HG02852 (cell line): ENCODE measurements around the gene BMPR1B.
"Not testable (repeated sequence)": the region's sequence is repeated elsewhere in the genome, so short reads cannot be mapped to it uniquely, and the experiment has no call there.

Experiments
- ATAC-seq: cut with Tn5 transposase; IDR thresholded peaks from one replicate; pipeline ENCODE4 v1.9.1; 2021; ENCODE audit warnings: mild to moderate bottlenecking, moderate library complexity; ENCODE audit not compliant: unreplicated experiment

Gene BMPR1B

DNA sequence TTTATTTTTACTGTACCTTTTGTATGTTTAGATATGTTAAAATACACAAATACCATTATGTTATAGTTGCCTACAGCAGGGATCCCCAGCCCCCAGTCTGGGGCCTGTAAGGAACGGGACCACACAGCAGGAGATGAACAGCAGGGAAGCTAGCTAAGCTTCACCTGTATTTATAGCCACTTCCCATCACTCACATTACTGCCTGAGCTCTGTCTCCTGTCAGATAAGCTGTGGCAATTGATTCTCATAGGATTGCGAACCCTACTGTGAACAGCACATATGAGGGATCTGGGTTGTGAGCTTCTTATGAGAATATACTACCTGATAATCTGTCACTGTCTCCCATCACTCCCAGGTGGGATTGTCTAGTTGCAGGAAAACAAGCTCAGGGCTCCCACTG is 73.9 kb downstream of the BMPR1B start:
- no peak for ATAC-seq

DNA sequence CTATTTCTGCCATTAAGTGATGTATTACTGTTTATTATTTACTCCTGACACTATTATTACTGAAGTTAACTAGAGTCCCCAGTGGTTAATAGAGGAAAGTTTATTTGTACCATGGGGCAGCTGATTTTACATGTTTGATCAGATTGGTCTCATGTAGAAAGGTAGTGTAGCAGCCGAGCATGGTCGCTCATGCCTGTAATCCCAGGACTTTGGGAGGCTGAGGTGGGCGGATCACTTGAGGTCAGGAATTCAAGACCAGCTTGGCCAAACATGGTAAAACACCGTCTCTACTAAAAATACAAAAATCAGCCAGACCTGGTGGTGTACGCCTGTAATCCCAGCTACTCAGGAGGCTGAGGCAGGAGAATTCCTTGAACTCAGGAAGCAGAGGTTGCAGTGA is 74.6 kb downstream of the BMPR1B start:
- not testable (repeated sequence) for ATAC-seq

DNA sequence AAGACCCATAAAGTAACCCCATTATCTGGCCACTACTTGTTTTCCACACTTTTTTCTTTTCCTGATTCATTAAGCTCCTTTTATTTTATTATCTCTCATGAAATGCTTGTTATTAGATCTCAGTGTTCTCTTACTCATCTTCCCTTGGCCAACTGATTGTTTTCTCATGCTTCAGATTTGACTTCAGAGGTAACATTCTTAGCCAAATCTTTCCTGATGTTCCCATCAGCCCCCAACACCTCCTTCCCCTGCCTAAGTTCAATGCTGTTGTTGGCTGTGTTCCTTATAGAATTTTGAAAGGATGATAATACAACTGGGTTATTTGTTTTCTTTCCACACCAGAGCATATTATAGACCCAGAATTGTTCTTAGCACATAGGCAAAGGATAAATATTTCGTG is 75.6 kb downstream of the BMPR1B start:
- no peak for ATAC-seq

DNA sequence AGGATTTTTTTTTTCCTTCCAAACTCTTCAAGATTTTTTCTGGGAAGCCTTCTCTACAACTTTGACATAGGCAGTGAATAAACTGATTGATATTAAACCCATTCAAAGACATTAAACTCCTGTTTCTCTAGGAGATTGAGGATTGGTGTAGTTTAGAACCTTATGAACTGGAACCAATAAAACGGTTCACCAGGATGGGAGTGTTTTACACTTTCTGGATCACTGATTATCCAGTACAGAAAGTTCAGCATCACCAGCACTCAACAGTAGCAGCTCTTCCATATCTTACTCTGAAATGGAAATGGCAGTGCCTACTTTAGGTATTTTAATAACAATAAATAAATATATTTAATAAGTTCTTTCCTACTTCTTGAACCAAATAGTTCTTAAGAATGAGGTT is 76.7 kb downstream of the BMPR1B start:
- no peak for ATAC-seq

DNA sequence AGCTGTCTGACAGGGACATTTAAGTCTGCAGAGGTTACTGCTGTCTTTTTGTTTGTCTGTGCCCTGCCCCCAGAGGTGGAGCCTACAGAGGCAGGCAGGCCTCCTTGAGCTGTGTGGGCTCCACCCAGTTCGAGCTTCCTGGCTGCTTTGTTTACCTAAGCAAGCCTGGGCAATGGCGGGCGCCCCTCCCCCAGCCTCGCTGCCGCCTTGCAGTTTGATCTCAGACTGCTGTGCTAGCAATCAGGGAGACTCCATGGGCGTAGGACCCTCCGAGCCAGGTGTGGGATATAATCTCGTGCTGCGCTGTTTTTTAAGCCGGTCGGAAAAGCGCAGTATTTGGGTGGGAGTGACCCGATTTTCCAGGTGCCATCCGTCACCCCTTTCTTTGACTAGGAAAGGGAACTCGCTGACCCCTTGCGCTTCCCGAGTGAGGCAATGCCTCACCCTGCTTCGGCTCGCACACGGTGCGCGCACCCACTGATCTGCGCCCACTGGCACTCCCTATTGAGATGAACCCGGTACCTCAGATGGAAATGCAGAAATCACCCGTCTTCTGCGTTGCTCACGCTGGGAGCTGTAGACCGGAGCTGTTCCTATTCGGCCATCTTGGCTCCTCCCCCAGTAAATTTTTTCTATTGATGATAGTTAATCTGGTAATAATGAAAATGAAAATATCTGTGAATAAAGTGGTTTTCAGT is 83.6 kb downstream of the BMPR1B start:
- not testable (repeated sequence) for ATAC-seq

DNA sequence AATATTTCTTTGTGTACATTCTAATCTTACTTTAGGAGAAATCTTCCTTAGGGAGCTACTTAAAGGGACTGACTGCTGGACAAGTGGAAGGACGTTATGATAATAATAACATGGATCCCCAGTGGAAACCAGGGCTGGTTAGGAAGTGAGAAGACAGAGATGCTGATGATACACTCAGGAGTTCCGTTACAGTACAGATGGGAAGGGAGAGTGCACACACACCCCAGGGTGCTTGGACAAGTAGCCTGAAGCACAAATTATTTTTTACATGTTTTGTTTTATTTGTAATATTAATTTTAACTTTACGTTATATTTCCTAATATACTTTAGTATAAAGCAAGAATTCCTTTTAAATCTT is 84.1 kb downstream of the BMPR1B start:
- ATAC-seq: no peak

DNA sequence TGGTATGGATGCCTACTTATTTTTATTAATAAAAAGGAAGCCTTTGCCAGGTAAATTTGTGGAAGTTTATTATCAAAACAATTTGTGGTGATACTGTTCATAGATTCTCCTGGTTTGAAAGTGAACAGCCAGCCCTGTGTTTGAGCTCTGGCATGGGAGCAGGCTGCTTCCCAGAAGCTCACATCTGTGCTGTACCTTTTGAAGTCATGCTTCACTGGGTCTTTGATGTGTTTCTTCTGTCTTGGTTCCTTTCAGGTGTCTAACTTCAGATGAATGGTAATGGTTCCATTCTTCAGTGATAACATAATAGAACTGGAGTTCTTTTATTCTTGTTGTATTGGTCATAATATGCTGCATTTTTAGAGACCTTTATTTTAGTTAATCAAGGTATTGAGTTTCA is 85.5 kb downstream of the BMPR1B start:
- no peak for ATAC-seq

DNA sequence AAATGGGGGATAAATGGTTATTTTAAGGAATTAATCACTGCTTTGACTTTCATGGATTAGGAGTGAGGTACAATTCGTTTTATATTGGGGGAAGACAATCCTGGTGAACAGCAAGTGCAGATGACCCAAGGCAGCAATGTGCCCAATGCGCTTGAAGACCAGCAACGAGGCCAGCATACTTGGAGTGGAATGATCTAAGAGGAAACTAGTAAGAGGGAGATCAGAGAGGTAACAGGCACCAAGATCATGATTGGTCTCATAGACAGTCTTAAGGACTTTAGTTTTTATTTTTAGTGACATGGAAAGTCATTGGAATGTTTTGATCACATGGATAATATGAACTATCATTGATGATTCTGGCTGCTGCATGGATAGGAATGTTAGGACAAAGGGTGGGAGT is 90.6 kb downstream of the BMPR1B start:
- no peak for ATAC-seq

DNA sequence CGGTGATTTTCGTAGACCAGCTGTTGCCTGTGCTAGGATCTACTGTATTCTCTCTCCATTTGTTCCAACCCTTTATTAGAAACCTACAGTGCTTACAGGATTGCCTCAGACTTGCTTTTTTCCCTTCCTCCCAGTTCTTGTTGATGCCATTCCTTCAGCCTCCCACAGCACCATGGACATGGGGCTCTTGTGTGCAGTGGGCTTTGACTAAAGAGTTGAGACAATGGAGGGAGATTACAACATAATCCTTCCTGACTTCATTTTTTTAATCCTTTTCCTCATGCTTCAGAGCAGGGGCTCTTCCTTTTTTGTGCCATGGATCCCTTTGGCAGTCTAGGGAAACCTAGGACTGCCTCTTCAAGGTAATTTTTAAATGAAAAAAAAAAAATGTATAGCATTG is 92.1 kb downstream of the BMPR1B start:
- ATAC-seq: no peak

DNA sequence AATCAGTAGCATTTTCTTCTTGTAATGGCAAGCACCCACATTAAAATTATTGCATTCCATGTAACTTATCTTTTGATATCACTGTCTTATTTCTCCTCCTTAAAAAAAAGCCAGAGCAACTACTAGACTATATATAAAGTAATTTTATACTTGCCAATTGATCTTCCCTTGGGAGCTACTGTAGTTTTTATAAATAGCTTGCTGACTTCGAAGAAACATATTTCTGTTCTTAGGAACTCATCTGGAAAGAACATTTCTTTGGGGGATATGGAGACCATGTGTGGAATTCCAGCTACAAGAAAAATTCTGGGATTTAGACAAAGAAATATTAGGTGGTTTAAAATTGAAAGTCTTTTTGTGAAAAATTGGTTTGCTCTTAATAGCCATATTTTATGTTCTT is 94.9 kb downstream of the BMPR1B start:
- no peak for ATAC-seq

DNA sequence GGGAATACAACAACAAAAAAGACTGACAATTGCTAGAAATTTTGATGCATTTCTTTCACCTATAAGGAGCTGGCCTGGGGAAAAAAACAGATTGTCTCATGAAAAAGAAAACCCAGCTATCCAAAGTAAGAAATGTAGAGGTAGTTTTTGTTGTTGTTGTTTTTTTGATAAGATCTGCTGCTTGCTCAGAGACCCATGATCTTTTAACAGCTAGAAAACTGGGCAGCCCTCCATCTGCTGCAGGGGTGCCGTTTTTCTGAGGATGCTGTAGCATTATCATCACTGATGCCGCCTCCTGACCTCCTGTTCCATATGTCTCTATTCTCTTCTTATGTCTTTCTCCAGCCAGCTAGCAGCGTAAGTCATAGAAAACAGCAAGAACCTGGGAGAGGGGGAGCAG is 98.3 kb downstream of the BMPR1B start:
- no peak for ATAC-seq

DNA sequence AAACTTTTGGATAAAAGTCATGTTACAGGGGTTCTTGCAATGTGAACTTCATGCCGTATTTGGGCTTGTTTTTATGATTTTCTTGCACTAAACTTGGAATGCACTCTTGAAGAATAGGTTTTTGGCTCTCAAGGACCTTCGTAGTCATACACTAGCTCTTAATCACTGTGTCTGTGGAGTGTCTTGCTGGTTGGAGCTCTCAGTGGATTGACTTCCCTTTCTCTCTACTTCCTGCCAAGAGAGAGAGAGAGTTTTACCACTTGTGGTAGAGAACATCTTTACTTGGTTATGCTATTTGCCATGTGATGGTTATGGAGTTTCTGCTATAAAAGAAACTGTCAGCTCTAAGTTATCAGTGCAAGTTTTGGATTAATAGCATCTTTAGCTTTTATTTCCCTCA is 112.4 kb downstream of the BMPR1B start:
- ATAC-seq: no peak

DNA sequence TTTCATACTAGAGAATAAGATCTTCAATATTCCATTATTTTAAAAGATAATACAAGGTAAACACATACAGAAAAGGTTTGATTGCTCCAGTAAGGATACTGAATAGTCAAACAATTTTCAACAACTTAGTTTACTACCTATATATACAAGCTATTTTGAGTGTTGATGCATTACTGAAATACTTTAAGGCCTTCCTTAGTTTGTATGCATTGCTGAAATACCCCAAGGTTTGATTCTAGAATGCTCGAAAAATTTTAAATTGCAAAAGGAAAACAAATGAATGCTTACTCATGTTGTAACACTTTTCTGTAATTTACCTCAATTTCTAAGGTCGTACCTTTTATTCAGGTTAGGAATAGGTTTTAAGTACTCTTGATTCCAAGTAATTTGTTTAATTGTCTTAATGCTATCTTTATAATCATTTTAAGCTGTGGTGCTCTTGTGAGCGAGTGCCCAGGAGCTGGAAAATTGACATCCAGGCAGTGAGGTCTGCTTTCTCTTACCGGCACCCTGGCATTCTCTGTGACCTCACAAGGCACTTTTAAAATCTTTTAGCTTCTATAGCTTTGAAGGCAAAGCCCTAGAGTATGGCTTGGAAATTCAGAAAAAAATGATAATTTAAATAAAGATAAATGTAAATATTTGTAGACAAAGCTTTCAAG is 114.0 kb downstream of the BMPR1B start:
- ATAC-seq: no peak

DNA sequence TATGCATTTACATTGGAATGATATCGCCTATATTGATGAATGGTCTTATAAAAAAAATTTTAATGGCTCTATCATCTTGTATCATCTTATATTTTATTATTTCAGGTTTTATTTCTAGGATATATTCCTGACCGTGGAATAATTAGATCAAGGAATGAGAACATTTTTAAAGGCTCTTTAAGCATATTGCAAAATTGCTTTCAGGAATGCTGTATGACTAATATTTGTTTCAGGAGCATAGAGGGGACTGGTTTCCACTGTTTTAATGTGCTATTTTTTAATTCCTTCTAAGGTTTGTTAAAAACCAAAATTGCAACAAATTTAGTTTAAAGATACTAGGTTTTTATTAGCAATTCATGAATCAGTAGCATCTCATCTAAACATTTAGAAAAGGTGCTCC is 120.2 kb downstream of the BMPR1B start:
- ATAC-seq: no peak

DNA sequence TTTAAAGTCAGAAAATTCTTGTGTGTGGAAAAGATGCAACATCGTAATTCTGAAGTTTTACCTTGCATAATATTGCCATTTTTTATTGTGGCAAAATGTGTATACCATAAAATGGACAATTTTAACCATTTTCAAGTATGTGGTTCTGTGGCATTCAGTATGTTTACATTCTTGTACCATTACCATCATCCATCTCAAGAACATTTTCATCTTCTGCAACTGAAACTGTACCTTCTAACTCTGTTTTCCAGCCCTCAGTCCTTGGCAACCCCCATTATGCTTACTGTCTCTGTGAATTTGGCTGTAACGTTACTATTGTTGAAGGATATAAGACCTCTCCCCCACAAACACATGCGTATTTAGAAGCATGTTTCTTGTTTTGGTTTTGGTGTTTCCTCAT is 123.2 kb downstream of the BMPR1B start:
- no peak for ATAC-seq

DNA sequence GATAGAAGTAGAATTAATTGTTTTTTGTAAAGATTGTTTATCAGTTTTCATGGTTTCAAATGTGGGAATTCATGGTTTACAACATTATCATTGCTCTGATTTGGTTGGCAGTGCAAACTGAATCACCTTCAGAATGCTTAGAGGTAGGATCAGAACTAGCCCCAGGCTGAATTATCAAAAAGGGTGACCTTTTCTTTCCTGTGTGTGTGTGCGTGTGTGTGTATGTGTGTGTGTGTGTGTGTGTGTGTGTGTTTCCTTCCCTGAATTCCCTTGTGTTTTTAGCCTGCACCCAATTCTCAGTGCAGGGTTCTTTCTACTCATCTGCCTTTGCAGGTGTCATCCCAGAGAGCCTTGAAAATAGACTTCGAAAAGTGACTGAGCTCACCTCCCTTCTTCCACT is 125.0 kb downstream of the BMPR1B start:
- no peak for ATAC-seq

DNA sequence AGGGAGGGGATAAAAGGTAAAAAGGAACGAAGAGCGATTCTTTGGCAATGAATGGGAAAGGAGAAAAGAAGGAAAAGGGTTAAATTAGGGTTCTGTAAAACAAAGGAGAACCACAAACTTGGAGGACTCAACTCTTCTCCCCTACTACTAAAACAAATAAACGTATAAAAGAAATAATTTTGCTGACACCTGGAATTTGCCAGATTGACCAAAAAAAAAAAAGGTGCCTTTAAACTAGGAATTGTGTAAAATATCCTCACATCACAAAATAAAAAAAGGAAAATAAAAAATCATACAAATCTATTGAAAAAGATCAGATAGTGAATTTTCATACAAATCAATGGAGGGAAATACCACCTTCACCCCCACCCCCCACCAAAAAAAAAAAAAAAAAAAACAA is 129.3 kb downstream of the BMPR1B start:
- ATAC-seq: no peak

DNA sequence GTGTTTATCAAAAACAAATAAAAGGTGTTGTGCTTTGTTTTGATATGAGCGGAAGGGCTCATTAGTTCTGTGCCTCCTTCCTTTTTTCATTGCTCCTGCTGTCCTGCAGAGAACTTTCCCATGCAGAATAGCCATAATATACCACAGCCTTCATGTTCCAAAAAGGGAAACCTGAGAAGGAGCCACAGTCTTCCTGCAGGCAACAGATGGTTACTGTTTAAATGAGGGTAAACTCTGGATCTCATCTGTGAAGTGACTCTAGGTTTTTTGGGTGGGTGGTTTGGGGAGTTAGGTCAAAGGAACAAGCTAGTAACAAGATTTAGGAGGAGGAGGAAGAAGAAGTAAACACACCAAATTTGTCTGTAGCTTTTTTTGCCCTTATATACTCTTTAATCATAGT is 131.8 kb downstream of the BMPR1B start:
- no peak for ATAC-seq

DNA sequence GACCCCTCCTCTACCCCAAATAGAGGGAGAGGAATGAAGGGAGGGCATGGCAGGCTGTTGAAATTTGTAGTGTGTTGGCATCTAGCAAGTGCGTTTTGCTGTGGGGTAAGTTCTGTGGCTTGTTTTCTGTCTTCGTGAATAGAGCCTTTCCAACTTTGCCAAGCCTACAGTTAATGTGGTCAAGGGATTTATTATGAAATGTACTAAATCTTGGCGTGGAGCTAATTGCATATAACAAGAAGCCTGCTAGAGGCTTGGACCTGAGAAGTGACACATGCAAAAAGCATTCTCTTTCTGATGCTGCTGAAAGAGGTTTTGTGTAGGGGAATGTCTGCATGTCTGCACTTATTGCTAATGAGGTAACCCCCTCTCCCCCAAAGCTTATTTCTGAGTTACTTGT is 132.2 kb downstream of the BMPR1B start:
- ATAC-seq: no peak

DNA sequence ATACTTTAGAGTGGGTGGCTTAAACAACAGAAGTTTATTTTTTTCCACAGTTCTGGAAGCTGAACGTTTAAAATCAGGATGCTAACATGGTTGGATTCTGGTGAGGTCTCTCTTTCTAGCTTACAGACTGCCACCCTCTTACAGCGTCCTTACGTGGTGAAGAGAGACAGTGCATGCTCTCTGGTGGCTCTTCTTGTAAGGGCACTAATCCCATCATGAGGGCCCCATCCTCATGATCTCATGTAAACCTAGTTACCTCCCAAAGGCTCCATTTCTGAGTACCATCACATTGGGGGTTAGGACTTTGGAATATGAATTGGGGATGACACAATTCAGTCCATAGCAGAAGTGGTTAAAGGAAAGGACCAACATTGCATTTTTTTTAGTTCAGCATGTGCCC is 132.8 kb downstream of the BMPR1B start:
- no peak for ATAC-seq

DNA sequence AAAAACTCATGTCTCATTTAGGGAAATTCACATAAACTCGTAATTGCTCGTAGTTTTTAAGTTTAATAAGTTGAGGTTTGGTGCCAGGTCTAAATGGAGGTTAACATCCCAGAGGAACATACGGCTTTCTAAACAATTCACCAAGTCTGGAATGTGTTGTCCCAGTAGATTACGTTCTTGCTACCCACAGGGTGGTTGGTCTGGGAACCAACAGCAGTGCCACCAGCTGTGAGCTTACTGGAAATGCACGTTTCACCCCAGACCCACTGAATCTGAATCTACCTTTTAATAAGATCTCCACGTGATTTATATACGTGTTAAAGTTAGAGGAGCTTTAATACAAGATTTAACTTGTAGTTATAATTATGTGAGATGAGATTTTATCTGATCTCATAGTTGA is 134.3 kb downstream of the BMPR1B start:
- ATAC-seq: no peak

DNA sequence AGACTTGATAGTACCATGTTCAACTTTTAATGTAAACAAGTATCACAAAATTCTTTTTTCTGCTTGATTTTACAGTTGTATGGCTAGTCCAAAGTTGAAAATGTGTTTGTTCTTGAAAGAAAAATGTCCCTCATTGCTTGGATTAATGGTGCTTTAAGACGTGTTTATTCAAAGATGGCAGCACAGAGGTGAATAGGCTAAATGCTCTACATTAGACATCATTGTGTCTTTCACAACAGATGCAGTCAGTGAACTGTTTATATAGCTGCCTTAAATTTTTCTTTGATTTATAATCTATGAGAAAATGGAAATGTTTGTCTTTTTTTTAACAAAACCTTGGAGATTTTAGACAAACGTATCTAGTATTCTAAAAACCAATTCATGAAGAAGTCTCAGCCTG is 137.3 kb downstream of the BMPR1B start:
- ATAC-seq: no peak

DNA sequence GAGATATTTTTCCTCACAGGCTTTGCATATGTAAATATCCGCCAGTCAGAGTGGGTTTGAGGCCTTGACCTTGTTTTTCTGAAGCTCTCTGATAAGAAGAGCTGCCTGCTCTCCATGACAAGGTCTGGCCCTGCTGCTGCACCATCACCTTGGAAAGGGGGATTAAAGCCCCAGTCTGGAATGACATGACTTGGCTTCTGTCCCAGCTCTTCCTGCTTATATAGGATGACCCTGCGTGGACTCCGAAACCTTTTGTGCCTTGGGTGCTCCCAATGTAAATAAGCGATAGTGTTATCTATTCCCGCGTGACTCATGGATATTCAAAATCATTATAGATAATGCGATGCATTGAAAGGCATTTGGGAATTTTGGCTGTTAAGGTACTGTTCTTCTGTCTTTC is 139.3 kb downstream of the BMPR1B start:
- no peak for ATAC-seq
